NB4 (cell line): Measurements from ENCODE around the gene SPTA1.

Experiments used
- DNase-seq: peaks from one replicate; pipeline ENCODE4 v3.0.0; 2010; ENCODE audit warnings: low read depth
- H3K4me3 ChIP-seq: one replicate; pipeline ENCODE4 v1.5.1; 2011; ENCODE audit warnings: mild to moderate bottlenecking, low read depth, low read length, moderate library complexity
- MYC ChIP-seq: IDR thresholded peaks from 2 replicates; pipeline ENCODE4 v1.6.1; 2011; ENCODE audit warnings: low read depth, low read length
- POLR2A ChIP-seq: IDR thresholded peaks from 2 replicates; pipeline ENCODE4 v1.6.1; 2011; ENCODE audit warnings: mild to moderate bottlenecking; ENCODE audit not compliant: insufficient read length; ENCODE audit errors: extremely low read depth
- TF ChIP-seq, protein P1 (sequence below): IDR thresholded peaks from 2 replicates; pipeline ENCODE4 v1.6.1; 2011; ENCODE audit warnings: low read depth, low read length
- TF ChIP-seq, protein P2 (sequence below): IDR thresholded peaks from one replicate; pipeline ENCODE4 v1.5.1; 2012; ENCODE audit warnings: low read depth, low read length

Gene SPTA1

GRCh38 chr1:158679289-158679688, 7.2 kb downstream of the SPTA1 start:
- TF ChIP-seq MYC: no peak
- TF ChIP-seq, protein P1, sequence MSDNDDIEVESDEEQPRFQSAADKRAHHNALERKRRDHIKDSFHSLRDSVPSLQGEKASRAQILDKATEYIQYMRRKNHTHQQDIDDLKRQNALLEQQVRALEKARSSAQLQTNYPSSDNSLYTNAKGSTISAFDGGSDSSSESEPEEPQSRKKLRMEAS: no peak
- TF ChIP-seq POLR2A: no peak
- TF ChIP-seq, protein P2, sequence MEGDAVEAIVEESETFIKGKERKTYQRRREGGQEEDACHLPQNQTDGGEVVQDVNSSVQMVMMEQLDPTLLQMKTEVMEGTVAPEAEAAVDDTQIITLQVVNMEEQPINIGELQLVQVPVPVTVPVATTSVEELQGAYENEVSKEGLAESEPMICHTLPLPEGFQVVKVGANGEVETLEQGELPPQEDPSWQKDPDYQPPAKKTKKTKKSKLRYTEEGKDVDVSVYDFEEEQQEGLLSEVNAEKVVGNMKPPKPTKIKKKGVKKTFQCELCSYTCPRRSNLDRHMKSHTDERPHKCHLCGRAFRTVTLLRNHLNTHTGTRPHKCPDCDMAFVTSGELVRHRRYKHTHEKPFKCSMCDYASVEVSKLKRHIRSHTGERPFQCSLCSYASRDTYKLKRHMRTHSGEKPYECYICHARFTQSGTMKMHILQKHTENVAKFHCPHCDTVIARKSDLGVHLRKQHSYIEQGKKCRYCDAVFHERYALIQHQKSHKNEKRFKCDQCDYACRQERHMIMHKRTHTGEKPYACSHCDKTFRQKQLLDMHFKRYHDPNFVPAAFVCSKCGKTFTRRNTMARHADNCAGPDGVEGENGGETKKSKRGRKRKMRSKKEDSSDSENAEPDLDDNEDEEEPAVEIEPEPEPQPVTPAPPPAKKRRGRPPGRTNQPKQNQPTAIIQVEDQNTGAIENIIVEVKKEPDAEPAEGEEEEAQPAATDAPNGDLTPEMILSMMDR: no peak
- H3K4me3 ChIP-seq: no peak overlapping the region
- DNase-seq: no peak

GRCh38 chr1:158675563-158676323, 10.8 kb downstream of the SPTA1 start:
- no peak for TF ChIP-seq POLR2A
- TF ChIP-seq, protein P1: no peak
- TF ChIP-seq, protein P2: no peak
- no peak for TF ChIP-seq MYC
- DNase-seq: no peak
- H3K4me3 ChIP-seq: no peak overlapping the region

DNA sequence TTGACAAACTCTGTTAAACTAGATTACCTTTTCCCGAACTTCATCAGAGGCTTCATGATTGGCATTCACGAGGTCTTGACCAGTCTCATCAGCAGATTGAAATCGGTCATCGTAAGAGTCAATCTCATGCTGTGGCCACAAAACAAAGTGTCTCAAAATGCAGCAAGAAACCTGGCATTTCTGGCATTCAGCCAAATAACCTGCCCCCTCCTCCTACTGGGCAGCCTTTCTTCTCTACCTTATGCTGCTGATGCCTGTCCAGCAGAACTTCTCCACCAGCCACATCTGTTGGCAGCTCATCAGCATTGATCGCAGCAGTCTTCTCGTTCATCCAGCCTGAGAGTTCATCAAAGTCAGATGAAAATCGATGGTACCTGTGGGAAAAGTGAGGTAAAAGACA, 12.2 kb downstream of the SPTA1 start:
- DNase-seq: no peak
- H3K4me3 ChIP-seq: no peak overlapping the region
- TF ChIP-seq POLR2A: no peak
- TF ChIP-seq, protein P1: no peak
- TF ChIP-seq, protein P2: no peak
- TF ChIP-seq MYC: no peak

- no peak for DNase-seq
- TF ChIP-seq, protein P2: no peak
- TF ChIP-seq POLR2A (no peak), MYC (no peak)
- TF ChIP-seq, protein P1: no peak
- H3K4me3 ChIP-seq: no peak overlapping the region
Observed at GRCh38 chr1:158666037-158666436, 20.5 kb downstream of the SPTA1 start.

DNA sequence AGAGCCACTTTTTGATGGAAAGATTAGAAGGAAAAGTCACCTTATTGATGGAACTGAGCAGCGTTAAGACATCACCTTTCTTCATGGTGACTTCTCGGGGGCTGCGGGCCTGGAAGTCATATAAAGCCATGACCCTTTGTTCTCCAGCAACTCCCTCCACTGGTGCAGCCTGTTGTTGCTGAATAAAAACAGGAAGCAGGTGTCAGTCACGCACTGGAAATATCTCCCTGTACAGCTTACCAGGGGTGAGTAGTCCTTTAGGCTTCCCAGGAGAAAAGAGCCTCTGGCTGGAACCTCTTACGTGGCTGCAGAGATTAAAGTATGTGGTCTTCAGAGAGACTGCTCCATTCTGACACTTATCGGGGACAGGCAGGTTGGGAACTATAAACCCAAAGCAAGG, 31.9 kb downstream of the SPTA1 start:
- TF ChIP-seq, protein P2: peak; percentile 31
- TF ChIP-seq POLR2A: no peak
- DNase-seq: peak; percentile 90
- peak overlapping the region; percentile 0 for H3K4me3 ChIP-seq
